ENCODE data around the gene DDX47.
A peak's percentile ranks its signal among the peaks of the same experiment; 100 is the strongest.
"Not testable (repeated sequence)": the region's sequence is repeated elsewhere in the genome, so short reads cannot be mapped to it uniquely, and the experiment has no call there.

The DDX47 gene

GRCh38 chr12:12820376-12820775 lies 7.2 kb downstream of the DDX47 start:
- not testable (repeated sequence) for DNase-seq (ENCODE audit: low read depth in 3 of 3)

GRCh38 chr12:12821975-12822374 lies 8.8 kb downstream of the DDX47 start:
- DNase-seq (ENCODE audit: low read depth in 3 of 3), result no peak

- no peak for DNase-seq (ENCODE audit: low read depth in 3 of 3)
Measured at GRCh38 chr12:12822886-12823285, 9.7 kb downstream of the DDX47 start.

GRCh38 chr12:12823300-12823699 lies 10.2 kb downstream of the DDX47 start:
- no peak for DNase-seq (ENCODE audit: low read depth in 3 of 3)

- DNase-seq (ENCODE audit: low read depth in 3 of 3), result no peak
Measured at GRCh38 chr12:12823811-12824210, 10.7 kb downstream of the DDX47 start.

GRCh38 chr12:12835378-12836146 lies 22.4 kb downstream of the DDX47 start:
- DNase-seq (ENCODE audit: low read depth in 3 of 3), result no peak

- DNase-seq (ENCODE audit: low read depth in 3 of 3), result no peak
Measured at GRCh38 chr12:12836571-12836970, 23.4 kb downstream of the DDX47 start.

- peak in 2 of 3 experiments; percentile 22 to 34 for DNase-seq (ENCODE audit: low read depth in 3 of 3)
Measured at GRCh38 chr12:12837025-12837812, 24.1 kb downstream of the DDX47 start.

- DNase-seq (ENCODE audit: low read depth in 3 of 3), result no peak
Measured at GRCh38 chr12:12837813-12838153, 24.6 kb downstream of the DDX47 start.

- no peak for DNase-seq (ENCODE audit: low read depth in 3 of 3)
Measured at GRCh38 chr12:12839003-12839395, 25.9 kb downstream of the DDX47 start.

- DNase-seq (ENCODE audit: low read depth in 3 of 3), result not testable (repeated sequence)
Measured at GRCh38 chr12:12839439-12839838, 26.3 kb downstream of the DDX47 start.

- DNase-seq (ENCODE audit: low read depth in 3 of 3), result no peak
Measured at GRCh38 chr12:12839873-12840579, 26.9 kb downstream of the DDX47 start.

GRCh38 chr12:12840580-12840899 lies 27.4 kb downstream of the DDX47 start:
- no peak for DNase-seq (ENCODE audit: low read depth in 3 of 3)

- not testable (repeated sequence) for DNase-seq (ENCODE audit: low read depth in 3 of 3)
Measured at GRCh38 chr12:12841428-12841827, 28.3 kb downstream of the DDX47 start.

GRCh38 chr12:12845794-12846243 lies 32.7 kb downstream of the DDX47 start:
- DNase-seq (ENCODE audit: low read depth in 3 of 3), result no peak

GRCh38 chr12:12846780-12847179 lies 33.6 kb downstream of the DDX47 start:
- DNase-seq (ENCODE audit: low read depth in 3 of 3), result not testable (repeated sequence)

- no peak for DNase-seq (ENCODE audit: low read depth in 3 of 3)
Measured at GRCh38 chr12:12853435-12853834, 40.3 kb downstream of the DDX47 start.

- DNase-seq (ENCODE audit: low read depth in 3 of 3), result no peak
Measured at GRCh38 chr12:12859690-12860089, 46.5 kb downstream of the DDX47 start.

GRCh38 chr12:12864243-12864642 lies 51.1 kb downstream of the DDX47 start:
- DNase-seq (ENCODE audit: low read depth in 3 of 3), result no peak

- DNase-seq (ENCODE audit: low read depth in 3 of 3), result no peak
Measured at GRCh38 chr12:12868477-12869235, 55.5 kb downstream of the DDX47 start.

GRCh38 chr12:12870465-12870864 lies 57.3 kb downstream of the DDX47 start:
- DNase-seq (ENCODE audit: low read depth in 3 of 3), result no peak

- no peak for DNase-seq (ENCODE audit: low read depth in 3 of 3)
Measured at GRCh38 chr12:12871587-12872138, 58.5 kb downstream of the DDX47 start.

Measured in stimulated activated CD4-positive, alpha-beta T cell treated with anti-CD3 and anti-CD28 coated beads, TNF-alpha, amount 100 ng/mL, for 4 hours (primary cell).